GM11168 (cell line): ENCODE results near the gene CT45A8.
"Not testable (repeated sequence)": the region's sequence is repeated elsewhere in the genome, so short reads cannot be mapped to it uniquely, and the experiment has no call there.

Experiments
- in situ Hi-C: fragments of 300-500 bp; cut with MboI; formaldehyde crosslinking; loops from one replicate; pipeline ENCODE4 v1.12.0; 2022; ENCODE audit warnings: low sequenced_read_pairs; ENCODE audit not compliant: unreplicated experiment

Gene CT45A8, protein sequence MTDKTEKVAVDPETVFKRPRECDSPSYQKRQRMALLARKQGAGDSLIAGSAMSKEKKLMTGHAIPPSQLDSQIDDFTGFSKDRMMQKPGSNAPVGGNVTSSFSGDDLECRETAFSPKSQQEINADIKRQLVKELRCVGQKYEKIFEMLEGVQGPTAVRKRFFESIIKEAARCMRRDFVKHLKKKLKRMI

DNA sequence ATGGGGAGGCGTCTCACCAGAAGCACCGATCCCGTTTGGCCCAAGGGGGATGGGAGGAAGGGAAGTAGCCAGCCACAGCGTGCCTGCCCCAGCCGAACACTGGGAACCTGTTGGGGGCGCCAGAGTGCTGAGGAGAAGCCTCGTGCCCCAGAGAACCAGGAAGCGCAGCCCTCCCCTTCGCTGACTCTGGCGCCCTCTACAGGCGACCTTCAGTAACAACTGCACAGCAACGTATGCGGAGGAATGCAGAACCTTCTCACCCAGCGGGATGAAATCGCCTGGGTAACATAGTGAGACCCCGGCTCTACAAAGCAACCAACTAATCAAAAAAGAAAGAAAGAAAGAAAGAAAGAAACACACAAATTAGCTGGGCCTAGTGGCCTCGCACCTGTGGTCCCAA lies at the start of gene CT45A8:
Gene CT45A8, minus strand, starts transcription at position 101 of the 400 bp plus-strand sequence. CDS start 3,755 bp downstream, outside the sequence.
- in situ Hi-C loops = not testable (repeated sequence)

DNA sequence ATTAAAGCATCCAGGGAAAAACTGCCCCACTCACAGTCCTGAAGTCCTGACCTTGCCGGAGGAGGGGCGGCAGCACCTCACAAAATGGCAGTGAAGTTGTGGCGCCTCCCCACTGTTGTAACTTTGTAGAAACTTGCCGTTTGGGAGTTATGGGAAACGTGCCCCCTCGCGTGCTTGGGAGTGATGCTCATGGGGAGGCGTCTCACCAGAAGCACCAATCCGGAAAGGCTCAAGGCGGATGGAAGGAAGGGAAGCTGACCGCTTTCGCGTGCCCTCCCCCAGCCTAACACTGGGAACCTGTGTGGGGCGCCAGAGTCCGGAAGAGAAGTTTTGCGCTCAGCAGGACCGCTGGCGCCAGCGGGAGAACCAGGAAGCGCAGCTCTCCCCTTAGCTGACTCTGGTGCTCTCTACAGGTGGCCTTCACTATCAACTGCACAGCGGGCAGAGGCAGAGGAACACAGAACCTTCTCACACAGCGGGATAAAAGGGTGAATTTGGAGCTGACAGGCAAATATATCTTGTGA lies 39.0 kb upstream of the CT45A8 start, which contains the start of the genes CT45A10 and SAGE1:
Gene CT45A10, minus strand, starts transcription at position 151 of the 524 bp plus-strand sequence. CDS start 8,100 bp downstream, outside the sequence.
Gene SAGE1, plus strand, starts transcription at position 423 of the 524 bp plus-strand sequence. CDS start 2,527 bp downstream, outside the sequence.
- in situ Hi-C loops = no loop called here

DNA sequence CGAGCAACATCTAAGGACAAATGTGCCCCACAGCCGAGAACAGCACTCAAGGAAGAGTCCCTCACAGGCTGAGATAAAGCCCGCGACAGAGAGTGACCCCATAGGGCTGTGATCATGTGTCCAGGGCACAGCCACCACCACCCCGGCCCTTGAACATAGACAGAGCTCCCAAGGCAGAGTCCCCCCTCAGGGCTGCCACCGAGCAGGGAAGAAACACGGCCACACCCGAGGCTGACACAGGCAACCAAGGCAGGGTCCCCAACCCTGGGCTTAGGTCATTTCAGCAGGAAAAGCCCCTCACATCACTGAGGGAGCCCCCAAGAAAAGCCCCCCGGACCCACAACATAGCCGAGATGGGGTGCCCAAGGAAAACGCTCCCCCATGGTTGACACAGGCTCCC lies 38.4 kb upstream of the CT45A8 start:
- in situ Hi-C loops = no loop called here

DNA sequence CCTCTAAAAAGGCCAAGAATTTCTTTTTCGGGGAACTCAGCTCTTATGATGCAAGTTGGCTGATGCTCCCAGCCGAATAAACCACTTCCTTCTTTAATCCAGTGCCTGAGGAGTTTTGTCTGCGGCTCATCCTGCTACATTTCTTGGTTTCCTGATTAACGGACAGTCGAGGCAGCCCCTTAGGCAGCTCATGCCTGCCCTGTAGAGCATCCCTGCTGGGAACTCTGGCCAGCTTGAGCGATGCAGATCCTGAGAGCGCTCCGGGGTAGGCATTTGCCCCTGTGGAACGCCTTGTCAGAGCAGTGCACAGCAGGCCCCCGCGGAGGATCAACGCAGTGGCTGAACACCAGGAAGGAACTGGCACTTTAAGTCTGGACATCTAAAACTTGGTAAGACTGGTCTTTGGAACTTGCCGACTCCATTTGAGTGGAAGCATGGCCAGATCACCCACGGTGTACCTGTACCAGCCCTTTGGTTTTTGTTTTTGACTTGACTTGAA lies 35.8 kb upstream of the CT45A8 start:
- in situ Hi-C loops = no loop called here

DNA sequence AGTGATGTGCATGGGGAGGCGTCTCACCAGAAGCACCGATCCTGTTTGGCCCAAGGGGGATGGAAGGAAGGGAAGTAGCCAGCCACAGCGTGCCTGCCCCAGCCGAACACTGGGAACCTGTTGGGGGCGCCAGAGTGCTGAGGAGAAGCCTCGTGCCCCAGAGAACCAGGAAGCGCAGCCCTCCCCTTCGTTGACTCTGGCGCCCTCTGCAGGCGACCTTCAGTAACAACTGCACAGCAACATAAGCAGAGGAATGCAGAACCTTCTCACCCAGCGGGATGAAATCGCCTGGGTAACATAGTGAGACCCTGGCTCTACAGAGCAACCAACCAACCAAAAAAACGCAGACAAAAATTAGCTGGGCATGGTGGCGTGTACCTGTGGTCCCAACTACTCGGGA lies 34.6 kb upstream of the CT45A8 start:
- in situ Hi-C loops = not testable (repeated sequence)

DNA sequence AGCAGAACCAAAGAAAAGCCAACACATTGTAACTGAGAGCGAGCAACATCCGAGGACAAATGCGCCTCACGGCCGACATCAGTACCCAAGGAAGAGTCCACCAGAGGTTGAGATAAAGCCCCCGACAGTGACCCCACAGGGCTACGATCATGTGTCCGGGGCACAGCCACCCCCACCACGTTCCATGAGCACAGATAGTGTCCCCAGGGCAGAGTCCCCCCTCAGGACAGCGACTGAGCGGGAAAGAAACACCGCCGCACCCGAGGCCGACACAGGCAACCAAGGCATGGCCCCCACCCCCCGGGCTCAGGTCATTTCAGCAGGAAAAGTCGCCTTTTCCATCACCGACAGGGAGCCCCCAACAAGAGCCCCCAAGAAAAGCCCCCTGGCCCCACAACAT lies 33.9 kb upstream of the CT45A8 start:
- in situ Hi-C loops = not testable (repeated sequence)

DNA sequence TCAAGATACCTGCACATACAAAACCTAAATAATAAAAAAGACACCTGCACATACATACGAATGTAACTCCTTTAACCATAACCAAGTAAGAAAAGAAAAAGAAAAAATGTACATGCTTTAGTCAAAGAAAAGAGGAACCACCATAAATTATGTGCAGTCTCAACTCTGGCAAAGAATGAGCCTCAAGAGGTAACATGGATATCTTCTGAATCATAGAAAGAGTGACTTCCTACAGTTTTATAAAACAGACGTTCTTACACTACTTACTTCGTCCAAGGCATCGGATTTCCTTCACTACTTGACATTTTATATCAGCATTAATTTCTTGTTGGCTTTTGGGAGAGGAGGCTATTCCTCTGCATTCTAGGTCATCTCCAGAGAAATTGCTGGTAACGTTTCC lies 28.4 kb upstream of the CT45A8 start:
- in situ Hi-C loops = not testable (repeated sequence)

DNA sequence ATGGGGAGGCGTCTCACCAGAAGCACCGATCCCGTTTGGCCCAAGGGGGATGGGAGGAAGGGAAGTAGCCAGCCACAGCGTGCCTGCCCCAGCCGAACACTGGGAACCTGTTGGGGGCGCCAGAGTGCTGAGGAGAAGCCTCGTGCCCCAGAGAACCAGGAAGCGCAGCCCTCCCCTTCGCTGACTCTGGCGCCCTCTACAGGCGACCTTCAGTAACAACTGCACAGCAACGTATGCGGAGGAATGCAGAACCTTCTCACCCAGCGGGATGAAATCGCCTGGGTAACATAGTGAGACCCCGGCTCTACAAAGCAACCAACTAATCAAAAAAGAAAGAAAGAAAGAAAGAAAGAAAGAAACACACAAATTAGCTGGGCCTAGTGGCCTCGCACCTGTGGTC lies 17.4 kb upstream of the CT45A8 start, which contains the start of gene CT45A9:
Gene CT45A9, minus strand, starts transcription at position 101 of the 400 bp plus-strand sequence. CDS start 3,751 bp downstream, outside the sequence.
- in situ Hi-C loops = not testable (repeated sequence)

DNA sequence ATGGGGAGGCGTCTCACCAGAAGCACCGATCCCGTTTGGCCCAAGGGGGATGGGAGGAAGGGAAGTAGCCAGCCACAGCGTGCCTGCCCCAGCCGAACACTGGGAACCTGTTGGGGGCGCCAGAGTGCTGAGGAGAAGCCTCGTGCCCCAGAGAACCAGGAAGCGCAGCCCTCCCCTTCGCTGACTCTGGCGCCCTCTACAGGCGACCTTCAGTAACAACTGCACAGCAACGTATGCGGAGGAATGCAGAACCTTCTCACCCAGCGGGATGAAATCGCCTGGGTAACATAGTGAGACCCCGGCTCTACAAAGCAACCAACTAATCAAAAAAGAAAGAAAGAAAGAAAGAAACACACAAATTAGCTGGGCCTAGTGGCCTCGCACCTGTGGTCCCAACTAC lies 17.2 kb downstream of the CT45A8 start, which contains the start of gene CT45A7:
Gene CT45A7, minus strand, starts transcription at position 101 of the 400 bp plus-strand sequence. CDS start 3,747 bp downstream, outside the sequence.
- in situ Hi-C loops = not testable (repeated sequence)

DNA sequence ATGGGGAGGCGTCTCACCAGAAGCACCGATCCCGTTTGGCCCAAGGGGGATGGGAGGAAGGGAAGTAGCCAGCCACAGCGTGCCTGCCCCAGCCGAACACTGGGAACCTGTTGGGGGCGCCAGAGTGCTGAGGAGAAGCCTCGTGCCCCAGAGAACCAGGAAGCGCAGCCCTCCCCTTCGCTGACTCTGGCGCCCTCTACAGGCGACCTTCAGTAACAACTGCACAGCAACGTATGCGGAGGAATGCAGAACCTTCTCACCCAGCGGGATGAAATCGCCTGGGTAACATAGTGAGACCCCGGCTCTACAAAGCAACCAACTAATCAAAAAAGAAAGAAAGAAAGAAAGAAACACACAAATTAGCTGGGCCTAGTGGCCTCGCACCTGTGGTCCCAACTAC lies 34.4 kb downstream of the CT45A8 start, which contains the start of gene CT45A2:
Gene CT45A2, minus strand, starts transcription at position 101 of the 400 bp plus-strand sequence. CDS start 3,747 bp downstream, outside the sequence.
- in situ Hi-C loops = not testable (repeated sequence)

DNA sequence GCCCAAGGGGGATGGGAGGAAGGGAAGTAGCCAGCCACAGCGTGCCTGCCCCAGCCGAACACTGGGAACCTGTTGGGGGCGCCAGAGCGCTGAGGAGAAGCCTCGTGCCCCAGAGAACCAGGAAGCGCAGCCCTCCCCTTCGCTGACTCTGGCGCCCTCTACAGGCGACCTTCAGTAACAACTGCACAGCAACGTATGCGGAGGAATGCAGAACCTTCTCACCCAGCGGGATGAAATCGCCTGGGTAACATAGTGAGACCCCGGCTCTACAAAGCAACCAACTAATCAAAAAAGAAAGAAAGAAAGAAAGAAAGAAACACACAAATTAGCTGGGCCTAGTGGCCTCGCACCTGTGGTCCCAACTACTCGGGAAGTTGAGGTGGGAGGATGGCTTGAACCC lies 51.7 kb downstream of the CT45A8 start, which contains the start of gene CT45A6:
Gene CT45A6, minus strand, starts transcription at position 101 of the 400 bp plus-strand sequence. CDS start 3,794 bp downstream, outside the sequence.
- in situ Hi-C loops = not testable (repeated sequence)
